Measurements from ENCODE around the gene CADM2.
"Not testable (repeated sequence)": the region's sequence is repeated elsewhere in the genome, so short reads cannot be mapped to it uniquely, and the experiment has no call there.

Gene CADM2

GRCh38 chr3:85495602-85496001, 536.8 kb downstream of the CADM2 start:
- H3K4me1 ChIP-seq (ENCODE audit: control insufficient read depth, insufficient read depth, low read length) = no peaks in the 10 kb centered on the region
- no peaks in the 10 kb centered on the region for H3K36me3 ChIP-seq (ENCODE audit: insufficient read depth, low read length)
- no peaks in the 10 kb centered on the region for H3K27me3 ChIP-seq (ENCODE audit: control insufficient read depth, insufficient read depth, low read length)
- no peak overlapping the region for H3K4me3 ChIP-seq (ENCODE audit: low read length)
- H3K9ac ChIP-seq (ENCODE audit: low read depth, low read length) = no peak overlapping the region
- H3K4me2 ChIP-seq (ENCODE audit: low read length) = no peak overlapping the region
- H3K9me3 ChIP-seq (replicated peaks; ENCODE audit: low read length) = no peaks in the 10 kb centered on the region

- Histone ChIP-seq H3K9me3 (replicated peaks; ENCODE audit: low read length) (no peaks in the 10 kb centered on the region), H3K36me3 (ENCODE audit: insufficient read depth, low read length) (no peaks in the 10 kb centered on the region), H3K27me3 (ENCODE audit: control insufficient read depth, insufficient read depth, low read length) (no peaks in the 10 kb centered on the region), H3K9ac (ENCODE audit: low read depth, low read length) (no peak overlapping the region), H3K4me1 (ENCODE audit: control insufficient read depth, insufficient read depth, low read length) (no peaks in the 10 kb centered on the region), H3K4me3 (ENCODE audit: low read length) (no peak overlapping the region), H3K4me2 (ENCODE audit: low read length) (no peak overlapping the region)
Observed at GRCh38 chr3:85498177-85498576, 539.4 kb downstream of the CADM2 start.

DNA sequence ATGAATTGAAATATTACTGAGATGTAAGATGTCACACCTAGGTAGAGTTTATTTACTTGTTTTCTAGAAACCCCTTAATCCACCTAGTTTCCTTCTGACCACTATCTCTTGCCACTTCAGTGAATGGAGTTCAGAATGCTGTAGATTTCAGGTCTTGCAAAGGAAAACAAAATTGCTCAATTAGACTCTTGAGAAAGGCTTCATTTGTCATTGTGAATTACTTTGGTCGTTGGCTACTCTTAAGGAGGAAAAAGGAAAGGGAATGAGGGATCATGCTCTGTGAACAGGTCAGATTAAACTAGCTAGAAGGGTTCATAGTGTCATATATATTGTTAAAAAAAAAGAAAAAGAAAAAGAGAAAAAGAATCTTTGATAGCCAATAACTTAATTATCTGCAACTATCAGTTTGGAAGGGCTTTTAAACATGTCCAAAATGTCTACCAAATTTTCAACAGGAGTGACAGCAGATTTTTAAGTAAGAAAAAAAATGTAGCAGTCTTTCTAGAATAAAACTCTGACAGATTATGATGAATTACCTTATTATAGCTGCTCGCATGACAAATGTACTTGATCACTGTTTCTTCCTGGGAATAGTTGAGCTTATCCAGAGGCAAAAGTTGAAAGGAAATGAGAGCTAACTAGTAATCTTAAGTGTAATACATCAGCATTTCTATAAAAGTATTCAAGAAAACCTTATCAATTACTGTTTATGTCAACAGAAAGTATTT, 543.5 kb downstream of the CADM2 start:
- Histone ChIP-seq H3K27me3 (ENCODE audit: control insufficient read depth, insufficient read depth, low read length) (no peaks in the 10 kb centered on the region), H3K9ac (ENCODE audit: low read depth, low read length) (no peak overlapping the region), H3K4me1 (ENCODE audit: control insufficient read depth, insufficient read depth, low read length) (no peaks in the 10 kb centered on the region), H3K9me3 (replicated peaks; ENCODE audit: low read length) (no peaks in the 10 kb centered on the region), H3K4me2 (ENCODE audit: low read length) (no peak overlapping the region), H3K36me3 (ENCODE audit: insufficient read depth, low read length) (no peaks in the 10 kb centered on the region), H3K4me3 (ENCODE audit: low read length) (no peak overlapping the region)

- H3K9ac ChIP-seq (ENCODE audit: low read depth, low read length); H3K9me3 ChIP-seq (replicated peaks; ENCODE audit: low read length): not testable (repeated sequence)
Observed at GRCh38 chr3:85504129-85504784, 545.5 kb downstream of the CADM2 start.

DNA sequence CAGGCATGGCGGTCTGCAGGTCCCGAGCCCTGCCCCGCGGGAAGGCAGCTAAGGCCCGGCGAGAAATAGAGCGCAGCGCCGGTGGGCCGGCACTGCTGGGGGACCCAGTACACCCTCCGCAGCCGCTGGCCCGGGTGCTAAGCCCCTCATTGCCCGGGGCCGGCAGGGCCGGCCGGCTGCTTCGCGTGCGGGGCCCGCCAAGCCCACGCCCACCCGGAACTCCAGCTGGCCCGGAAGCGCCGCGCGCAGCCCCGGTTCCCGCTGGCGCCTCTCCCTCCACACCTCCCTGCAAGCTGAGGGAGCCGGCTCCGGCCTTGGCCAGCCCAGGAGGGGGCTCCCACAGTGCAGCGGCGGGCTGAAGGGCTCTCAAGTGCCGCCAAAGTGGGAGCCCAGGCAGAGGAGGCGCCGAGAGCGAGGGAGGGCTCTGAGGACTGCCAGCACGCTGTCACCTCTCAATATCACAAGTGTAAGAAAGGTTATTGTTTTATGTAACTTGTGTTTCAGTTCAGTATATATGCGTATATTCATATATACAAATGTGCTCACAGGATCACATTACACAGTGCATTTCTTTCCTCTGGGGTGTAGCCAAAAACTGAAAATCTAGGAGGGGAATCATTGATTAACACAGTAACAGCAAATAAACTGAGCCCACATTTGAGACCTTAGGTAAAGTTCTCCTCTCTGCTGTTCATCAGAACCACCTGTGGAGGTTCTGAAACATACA, 546.2 kb downstream of the CADM2 start:
- H3K9ac ChIP-seq (ENCODE audit: low read depth, low read length); H3K4me3 ChIP-seq (ENCODE audit: low read length); H3K27me3 ChIP-seq (ENCODE audit: control insufficient read depth, insufficient read depth, low read length): not testable (repeated sequence)

More at GRCh38 chr3:85504129-85504784, 545.5 kb downstream of the CADM2 start:
- H3K4me3 ChIP-seq (ENCODE audit: low read length); H3K27me3 ChIP-seq (ENCODE audit: control insufficient read depth, insufficient read depth, low read length); H3K4me1 ChIP-seq (ENCODE audit: control insufficient read depth, insufficient read depth, low read length); H3K4me2 ChIP-seq (ENCODE audit: low read length); H3K36me3 ChIP-seq (ENCODE audit: insufficient read depth, low read length): not testable (repeated sequence)

GRCh38 chr3:85507052-85507451, 548.3 kb downstream of the CADM2 start:
- H3K4me3 ChIP-seq (ENCODE audit: low read length); H3K36me3 ChIP-seq (ENCODE audit: insufficient read depth, low read length); H3K4me2 ChIP-seq (ENCODE audit: low read length); H3K9ac ChIP-seq (ENCODE audit: low read depth, low read length); H3K4me1 ChIP-seq (ENCODE audit: control insufficient read depth, insufficient read depth, low read length); H3K27me3 ChIP-seq (ENCODE audit: control insufficient read depth, insufficient read depth, low read length); H3K9me3 ChIP-seq (replicated peaks; ENCODE audit: low read length): not testable (repeated sequence)

More for the DNA sequence above, 546.2 kb downstream of the CADM2 start:
- H3K36me3 ChIP-seq (ENCODE audit: insufficient read depth, low read length); H3K9me3 ChIP-seq (replicated peaks; ENCODE audit: low read length); H3K4me2 ChIP-seq (ENCODE audit: low read length); H3K4me1 ChIP-seq (ENCODE audit: control insufficient read depth, insufficient read depth, low read length): not testable (repeated sequence)

- H3K36me3 ChIP-seq (ENCODE audit: insufficient read depth, low read length) = no peaks in the 10 kb centered on the region
- H3K9me3 ChIP-seq (replicated peaks; ENCODE audit: low read length) = no peaks in the 10 kb centered on the region
- no peaks in the 10 kb centered on the region for H3K4me1 ChIP-seq (ENCODE audit: control insufficient read depth, insufficient read depth, low read length)
- no peak overlapping the region for H3K4me3 ChIP-seq (ENCODE audit: low read length)
- H3K27me3 ChIP-seq (ENCODE audit: control insufficient read depth, insufficient read depth, low read length) = no peaks in the 10 kb centered on the region
- H3K9ac ChIP-seq (ENCODE audit: low read depth, low read length) = no peak overlapping the region
- no peak overlapping the region for H3K4me2 ChIP-seq (ENCODE audit: low read length)
Observed at GRCh38 chr3:85508659-85509058, 549.9 kb downstream of the CADM2 start.

- Histone ChIP-seq H3K9me3 (replicated peaks; ENCODE audit: low read length) (no peaks in the 10 kb centered on the region), H3K4me1 (ENCODE audit: control insufficient read depth, insufficient read depth, low read length) (no peaks in the 10 kb centered on the region), H3K27me3 (ENCODE audit: control insufficient read depth, insufficient read depth, low read length) (no peaks in the 10 kb centered on the region), H3K9ac (ENCODE audit: low read depth, low read length) (no peak overlapping the region), H3K4me3 (ENCODE audit: low read length) (no peak overlapping the region), H3K36me3 (ENCODE audit: insufficient read depth, low read length) (no peaks in the 10 kb centered on the region), H3K4me2 (ENCODE audit: low read length) (no peak overlapping the region)
Observed at GRCh38 chr3:85516146-85516545, 557.4 kb downstream of the CADM2 start.

DNA sequence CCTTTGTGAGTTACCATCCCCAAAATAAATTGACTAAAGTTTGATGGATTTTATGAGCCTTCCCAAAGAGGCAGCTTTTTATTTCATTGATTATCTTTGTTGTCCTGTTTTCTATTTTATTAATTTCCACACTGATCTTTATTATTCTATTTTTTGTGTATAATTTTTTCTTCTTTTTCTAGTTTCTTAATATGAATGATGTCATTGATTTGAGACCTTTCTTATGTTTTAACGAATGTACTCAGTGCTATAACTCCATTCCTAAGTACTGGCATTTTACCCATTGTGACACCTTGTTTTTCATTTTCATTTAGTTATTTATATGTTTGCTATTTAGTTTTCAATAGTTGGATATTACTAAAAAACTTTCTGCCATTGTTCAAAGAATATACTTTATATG, 565.3 kb downstream of the CADM2 start:
- H3K9ac ChIP-seq (ENCODE audit: low read depth, low read length) = no peak overlapping the region
- H3K4me2 ChIP-seq (ENCODE audit: low read length) = no peak overlapping the region
- no peaks in the 10 kb centered on the region for H3K36me3 ChIP-seq (ENCODE audit: insufficient read depth, low read length)
- no peaks in the 10 kb centered on the region for H3K27me3 ChIP-seq (ENCODE audit: control insufficient read depth, insufficient read depth, low read length)
- no peak overlapping the region for H3K4me3 ChIP-seq (ENCODE audit: low read length)
- no peaks in the 10 kb centered on the region for H3K4me1 ChIP-seq (ENCODE audit: control insufficient read depth, insufficient read depth, low read length)
- no peaks in the 10 kb centered on the region for H3K9me3 ChIP-seq (replicated peaks; ENCODE audit: low read length)

- Histone ChIP-seq H3K4me1 (ENCODE audit: control insufficient read depth, insufficient read depth, low read length) (no peaks in the 10 kb centered on the region), H3K9ac (ENCODE audit: low read depth, low read length) (no peak overlapping the region), H3K27me3 (ENCODE audit: control insufficient read depth, insufficient read depth, low read length) (no peaks in the 10 kb centered on the region), H3K9me3 (replicated peaks; ENCODE audit: low read length) (no peaks in the 10 kb centered on the region), H3K4me2 (ENCODE audit: low read length) (no peak overlapping the region), H3K4me3 (ENCODE audit: low read length) (no peak overlapping the region), H3K36me3 (ENCODE audit: insufficient read depth, low read length) (no peaks in the 10 kb centered on the region)
Observed at GRCh38 chr3:85525264-85525663, 566.5 kb downstream of the CADM2 start.

GRCh38 chr3:85533586-85533985, 574.8 kb downstream of the CADM2 start:
- Histone ChIP-seq H3K27me3 (ENCODE audit: control insufficient read depth, insufficient read depth, low read length) (no peaks in the 10 kb centered on the region), H3K4me1 (ENCODE audit: control insufficient read depth, insufficient read depth, low read length) (no peaks in the 10 kb centered on the region), H3K4me3 (ENCODE audit: low read length) (no peak overlapping the region), H3K4me2 (ENCODE audit: low read length) (no peak overlapping the region), H3K36me3 (ENCODE audit: insufficient read depth, low read length) (no peaks in the 10 kb centered on the region), H3K9ac (ENCODE audit: low read depth, low read length) (no peak overlapping the region), H3K9me3 (replicated peaks; ENCODE audit: low read length) (no peaks in the 10 kb centered on the region)
